A549 (cell line): ENCODE measurements around the gene SLC6A2. TPM values are rescaled to one million over a fixed set of nuclear protein-coding genes. Genes with fewer than 3 reads are reported as not detected.
A peak's percentile ranks its signal among the peaks of the same experiment; 100 is the strongest.

Experiments
- ATAC-seq, 2 experiments: fragments of 200-7000 bp in 1 of 2; fragments of >200 bp in 1 of 2; cut with Nextera tagmentation in 1 of 2; cut with Tn5 transposase in 1 of 2; 3 replicates each; pipeline versions ENCODE4 v1.8.0 to v1.9.1; 2018 to 2020; ENCODE audit warnings: mild to moderate bottlenecking in 1 of 2, moderate library complexity in 1 of 2
- CTCF ChIA-PET: fragments of 300-600 bp; sonication (Branson Sonifier 250); formaldehyde crosslinking; extraction: SDS; loops from one replicate; lab custom pipeline; 2021; ENCODE audit warnings: antibody characterized with exemption, inconsistent platforms; lab: Yijun Ruan, JAX
- POLR2A ChIA-PET: fragments of 350-600 bp; formaldehyde crosslinking; extraction: SDS; loops from one replicate; lab custom pipeline; 2021; ENCODE audit warnings: antibody characterized with exemption, inconsistent platforms; lab: Yijun Ruan, JAX
- DNase-seq, 2 experiments: peaks; one replicate each; pipeline versions ENCODE4 v3.0.0 to v3.0.0-alpha.2; 2011 to 2016; ENCODE audit warnings: low read depth in 1 of 2, low spot score in 1 of 2
- FAIRE-seq: peaks from 2 replicates; lab custom pipeline; 2011; peaks lifted over from hg19 to GRCh38; lab: Jason Lieb, UNC
- H3K27ac ChIP-seq, 2 experiments: fragments of >200 bp; sonication (Bioruptor Twin); formaldehyde crosslinking; 3 replicates each; pipeline ENCODE4 v1.5.1; 2016 to 2017
- H3K4me1 ChIP-seq: fragments of >200 bp; sonication (Bioruptor Twin); formaldehyde crosslinking; 3 replicates; pipeline ENCODE4 v1.6.1; 2016
- H3K4me2 ChIP-seq: fragments of >200 bp; sonication (Bioruptor Twin); formaldehyde crosslinking; 3 replicates; pipeline ENCODE4 v1.6.1; 2016
- H3K4me3 ChIP-seq: fragments of >200 bp; sonication (Bioruptor Twin); formaldehyde crosslinking; 3 replicates; pipeline ENCODE4 v1.5.1; 2016
- H3K9me3 ChIP-seq: fragments of >200 bp; sonication (Bioruptor Twin); formaldehyde crosslinking; 3 replicates; pipeline ENCODE4 v1.6.1; 2016
- CHD2 ChIP-seq: fragments of 150-350 bp; IDR thresholded peaks from 2 replicates; pipeline ENCODE4 v1.6.1; 2014; ENCODE audit warnings: low read length; ENCODE audit not compliant: partially characterized antibody
- EHMT2 ChIP-seq: fragments of 200-600 bp; sonication (generic); IDR thresholded peaks from 2 replicates; pipeline ENCODE4 v1.6.1; 2016; ENCODE audit warnings: antibody characterized with exemption, low read depth, mild to moderate bottlenecking, moderate library complexity
- ESRRA ChIP-seq: fragments of 150-350 bp; IDR thresholded peaks from 2 replicates; pipeline ENCODE4 v1.6.1; 2014; ENCODE audit warnings: mild to moderate bottlenecking, low read length, borderline replicate concordance
- FOSB ChIP-seq: fragments of 250-450 bp; sonication (Bioruptor Pico); IDR thresholded peaks from 2 replicates; pipeline ENCODE4 v1.5.0; 2020; ENCODE audit warnings: mild to moderate bottlenecking, moderate library complexity
- FOXS1 ChIP-seq: fragments of 250-450 bp; sonication (Bioruptor Pico); IDR thresholded peaks from 2 replicates; pipeline ENCODE4 v1.5.0; 2020; ENCODE audit warnings: mild to moderate bottlenecking, moderate library complexity
- GATA3 ChIP-seq: IDR thresholded peaks from 2 replicates; pipeline ENCODE4 v1.6.1; 2012; ENCODE audit warnings: borderline replicate concordance
- HDAC2 ChIP-seq: fragments of 200-600 bp; sonication (generic); IDR thresholded peaks from 2 replicates; pipeline ENCODE4 v1.6.1; 2016
- HOXA7 ChIP-seq: fragments of 250-450 bp; sonication (Bioruptor Pico); IDR thresholded peaks from 2 replicates; pipeline ENCODE4 v1.5.0; 2020; ENCODE audit warnings: mild to moderate bottlenecking, moderate library complexity
- HOXB13 ChIP-seq: fragments of 250-450 bp; sonication (Bioruptor Pico); IDR thresholded peaks from 2 replicates; pipeline ENCODE4 v1.5.0; 2020; ENCODE audit warnings: low read depth, mild to moderate bottlenecking, moderate library complexity
- KDM1A ChIP-seq: fragments of 200-600 bp; sonication (generic); IDR thresholded peaks from 2 replicates; pipeline ENCODE4 v1.6.1; 2016; ENCODE audit warnings: low read depth, mild to moderate bottlenecking
- KDM5A ChIP-seq: fragments of 200-600 bp; sonication (generic); IDR thresholded peaks from 2 replicates; pipeline ENCODE4 v1.6.1; 2016; ENCODE audit warnings: antibody characterized with exemption, mild to moderate bottlenecking
- MAX ChIP-seq: IDR thresholded peaks from 2 replicates; pipeline ENCODE4 v1.6.1; 2012
- MAZ ChIP-seq: fragments of 150-350 bp; IDR thresholded peaks from 2 replicates; pipeline ENCODE4 v1.6.1; 2014; ENCODE audit warnings: antibody characterized with exemption, low read depth, low read length, borderline replicate concordance
- NFE2L2 ChIP-seq: fragments of 150-350 bp; conservative IDR thresholded peaks from 2 replicates; pipeline ENCODE4 v1.6.1; 2014; ENCODE audit warnings: low read length
- NPAS2 ChIP-seq: fragments of 250-450 bp; sonication (Bioruptor Pico); IDR thresholded peaks from 2 replicates; pipeline ENCODE4 v1.8.0; 2022; ENCODE audit warnings: mild to moderate bottlenecking, moderate library complexity, borderline replicate concordance
- RARB ChIP-seq: fragments of 250-450 bp; sonication (Bioruptor Pico); IDR thresholded peaks from 2 replicates; pipeline ENCODE4 v1.8.0; 2021; ENCODE audit warnings: mild to moderate bottlenecking, moderate library complexity
- RCOR1 ChIP-seq: fragments of 150-350 bp; IDR thresholded peaks from 2 replicates; pipeline ENCODE4 v1.6.1; 2014; ENCODE audit warnings: antibody characterized with exemption, low read length, low read depth
- RFX5 ChIP-seq: fragments of 450-650 bp; IDR thresholded peaks from 2 replicates; pipeline ENCODE4 v1.7.1; 2014; ENCODE audit warnings: antibody characterized with exemption, mild to moderate bottlenecking, moderate library complexity
- SMC3 ChIP-seq: fragments of >200 bp; sonication (Bioruptor Twin); formaldehyde crosslinking; IDR thresholded peaks from 3 replicates; pipeline ENCODE4 v1.6.1; 2018; ENCODE audit warnings: inconsistent platforms
- ZC3H11A ChIP-seq: fragments of 450-650 bp; IDR thresholded peaks from 2 replicates; pipeline ENCODE4 v1.6.1; 2014; ENCODE audit warnings: antibody characterized with exemption, mild to moderate bottlenecking
- ZNF302 ChIP-seq: fragments of 250-450 bp; sonication (Bioruptor Pico); IDR thresholded peaks from 2 replicates; pipeline ENCODE4 v1.9.0; 2021; ENCODE audit warnings: inconsistent platforms, mild to moderate bottlenecking, moderate library complexity
- ZSCAN20 ChIP-seq: fragments of 250-450 bp; sonication (Bioruptor Pico); IDR thresholded peaks from 2 replicates; pipeline ENCODE4 v1.8.0; 2022; ENCODE audit warnings: mild to moderate bottlenecking, moderate library complexity
- WGBS: methylation state at CpG from one replicate; pipeline ENCODE4 v1.1.6; 2017; ENCODE audit errors: missing lambda C conversion rate; 5-methylcytosine and 5-hydroxymethylcytosine counted together
- polyA plus RNA-seq, 4 experiments: library from polyadenylated mRNA; depleted of rRNA in 3 of 4; stranded (reverse); fragments of >200 nt; fragmentation: RNase III in 1 of 4; extraction: RNeasy Plus Mini Kit Qiagen cat#74134 plus additional on column Dnase treatment in 1 of 4; gene quantifications; 2 replicates in 3 of 4; 3 replicates in 1 of 4; pipeline ENCODE4 v1.2.3, GENCODE V29; 2011 to 2017
- TF ChIP-seq, protein P1 (sequence below): IDR thresholded peaks from 2 replicates; pipeline ENCODE4 v1.6.1; 2012; ENCODE audit warnings: low read depth, borderline replicate concordance
- TF ChIP-seq, protein P2 (sequence below): fragments of 250-450 bp; sonication (Bioruptor Pico); IDR thresholded peaks from 2 replicates; pipeline ENCODE4 v1.5.0; 2020; ENCODE audit warnings: low read depth, mild to moderate bottlenecking, moderate library complexity
- TF ChIP-seq, protein P3 (sequence below): fragments of 200-600 bp; sonication (generic); IDR thresholded peaks from 2 replicates; pipeline ENCODE4 v1.6.1; 2016; ENCODE audit warnings: antibody characterized with exemption, mild to moderate bottlenecking, moderate library complexity

Gene SLC6A2
- polyA plus RNA-seq, 2 of the 4 experiments (the other 2 are of a cell fraction): not detected

DNA sequence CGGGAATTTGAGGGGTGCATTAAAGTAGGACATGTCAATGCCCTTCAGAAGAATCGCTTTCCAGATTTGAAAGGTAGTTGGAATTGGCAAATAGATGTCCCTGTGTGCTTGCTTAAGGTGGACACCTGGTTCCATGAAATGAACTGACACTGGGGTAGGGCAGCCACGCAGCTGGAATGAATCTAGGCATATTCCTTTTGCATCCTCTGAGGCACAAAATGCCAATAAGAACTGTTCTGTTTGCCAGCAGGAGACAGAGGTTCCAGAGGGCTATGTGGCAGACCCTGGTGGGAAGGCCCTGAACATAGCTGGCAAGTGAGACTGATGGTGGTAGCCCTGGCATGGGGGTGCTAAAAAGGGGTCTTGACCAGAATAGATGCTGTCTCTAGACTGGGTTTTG is 61.5 kb downstream of the SLC6A2 start:
- 73% methylated on average over 3 of the region's 3 CpGs for WGBS
- H3K9me3 ChIP-seq: no peaks in the 10 kb centered on the region
- H3K4me1 ChIP-seq: no peaks in the 10 kb centered on the region
- FAIRE-seq (no peak), DNase-seq (no peak)
- H3K4me3 ChIP-seq: no peak overlapping the region
- CTCF ChIA-PET: interaction anchor here (1.1 kb wide), 1 partner anchor 252 kb away, joined by 7 read pairs; no protein-coding TSS in a partner anchor
- TF ChIP-seq ESRRA (no peak), HOXB13 (CRISPR knock-in tag) (no peak), FOXS1 (CRISPR knock-in tag) (no peak), SMC3 (no peak), CHD2 (no peak), ZNF302 (no peak), RARB (CRISPR knock-in tag) (no peak), KDM5A (no peak), EHMT2 (no peak), NFE2L2 (no peak), RCOR1 (no peak), FOSB (CRISPR knock-in tag) (no peak), RFX5 (no peak), MAZ (no peak), MAX (no peak), HOXA7 (no peak), ZC3H11A (no peak)
- TF ChIP-seq, protein P1, sequence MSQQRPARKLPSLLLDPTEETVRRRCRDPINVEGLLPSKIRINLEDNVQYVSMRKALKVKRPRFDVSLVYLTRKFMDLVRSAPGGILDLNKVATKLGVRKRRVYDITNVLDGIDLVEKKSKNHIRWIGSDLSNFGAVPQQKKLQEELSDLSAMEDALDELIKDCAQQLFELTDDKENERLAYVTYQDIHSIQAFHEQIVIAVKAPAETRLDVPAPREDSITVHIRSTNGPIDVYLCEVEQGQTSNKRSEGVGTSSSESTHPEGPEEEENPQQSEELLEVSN: no peak
- TF ChIP-seq, protein P2, sequence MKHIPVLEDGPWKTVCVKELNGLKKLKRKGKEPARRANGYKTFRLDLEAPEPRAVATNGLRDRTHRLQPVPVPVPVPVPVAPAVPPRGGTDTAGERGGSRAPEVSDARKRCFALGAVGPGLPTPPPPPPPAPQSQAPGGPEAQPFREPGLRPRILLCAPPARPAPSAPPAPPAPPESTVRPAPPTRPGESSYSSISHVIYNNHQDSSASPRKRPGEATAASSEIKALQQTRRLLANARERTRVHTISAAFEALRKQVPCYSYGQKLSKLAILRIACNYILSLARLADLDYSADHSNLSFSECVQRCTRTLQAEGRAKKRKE: no peak
- TF ChIP-seq, all 56 proteins: peak for 0
- no peak for ATAC-seq
- POLR2A ChIA-PET: no interaction called here
- H3K27ac ChIP-seq: no peak overlapping the region
- H3K4me2 ChIP-seq: no peak overlapping the region

GRCh38 chr16:55725055-55725777 is 69.4 kb downstream of the SLC6A2 start:
- no peak for TF ChIP-seq KDM1A
- TF ChIP-seq NPAS2 (CRISPR knock-in tag): no peak
- TF ChIP-seq HDAC2: no peak
- no peak for TF ChIP-seq ZSCAN20 (CRISPR knock-in tag)
- POLR2A ChIA-PET: no interaction called here
- ATAC-seq (no peak), DNase-seq (no peak), FAIRE-seq (no peak)
- CTCF ChIA-PET: interaction anchor here (0.8 kb wide), 1 partner anchor 15 kb away, joined by 3 read pairs; no protein-coding TSS in a partner anchor
- H3K4me2 ChIP-seq: no peak overlapping the region
- H3K27ac ChIP-seq: no peak overlapping the region
- H3K4me1 ChIP-seq: peaks cover 7% of the 10 kb centered on the region; the same call in 2 of the 3 replicates
- H3K4me3 ChIP-seq: no peak overlapping the region
- no peaks in the 10 kb centered on the region for H3K9me3 ChIP-seq
- 50% methylated on average over 5 of the region's 5 CpGs for WGBS

DNA sequence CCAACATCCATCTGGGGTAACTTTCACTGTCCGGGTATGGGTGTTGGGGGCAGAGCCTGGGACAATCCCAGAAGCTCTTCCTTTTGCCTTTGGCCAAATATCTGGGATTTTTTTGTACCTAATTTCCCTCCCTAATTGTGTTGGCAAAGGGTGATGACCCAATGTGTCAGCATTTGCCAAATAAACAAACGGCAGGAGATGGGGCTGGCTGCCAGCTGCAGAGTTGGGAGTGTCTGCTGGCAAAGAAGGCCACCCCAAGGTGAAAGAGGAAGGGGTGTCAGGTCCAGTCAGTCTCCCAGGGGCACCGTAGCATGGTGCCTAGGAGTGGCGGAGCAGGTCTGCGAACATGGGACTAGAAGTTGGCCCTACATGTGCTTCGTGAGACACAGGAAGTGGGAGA is 73.0 kb downstream of the SLC6A2 start:
- FAIRE-seq: no peak
- WGBS: 42% methylated on average over 6 of the region's 6 CpGs
- POLR2A ChIA-PET: no interaction called here

More for the DNA sequence above, 73.0 kb downstream of the SLC6A2 start:
- H3K4me1 ChIP-seq: peaks cover 7% of the 10 kb centered on the region; the same call in 2 of the 3 replicates
- H3K4me2 ChIP-seq: peak overlapping the region; percentile 33; the same call in 2 of the 3 replicates
- TF ChIP-seq GATA3: peak; percentile 20; the same call in 1 of the 2 replicates
- TF ChIP-seq, protein P3, sequence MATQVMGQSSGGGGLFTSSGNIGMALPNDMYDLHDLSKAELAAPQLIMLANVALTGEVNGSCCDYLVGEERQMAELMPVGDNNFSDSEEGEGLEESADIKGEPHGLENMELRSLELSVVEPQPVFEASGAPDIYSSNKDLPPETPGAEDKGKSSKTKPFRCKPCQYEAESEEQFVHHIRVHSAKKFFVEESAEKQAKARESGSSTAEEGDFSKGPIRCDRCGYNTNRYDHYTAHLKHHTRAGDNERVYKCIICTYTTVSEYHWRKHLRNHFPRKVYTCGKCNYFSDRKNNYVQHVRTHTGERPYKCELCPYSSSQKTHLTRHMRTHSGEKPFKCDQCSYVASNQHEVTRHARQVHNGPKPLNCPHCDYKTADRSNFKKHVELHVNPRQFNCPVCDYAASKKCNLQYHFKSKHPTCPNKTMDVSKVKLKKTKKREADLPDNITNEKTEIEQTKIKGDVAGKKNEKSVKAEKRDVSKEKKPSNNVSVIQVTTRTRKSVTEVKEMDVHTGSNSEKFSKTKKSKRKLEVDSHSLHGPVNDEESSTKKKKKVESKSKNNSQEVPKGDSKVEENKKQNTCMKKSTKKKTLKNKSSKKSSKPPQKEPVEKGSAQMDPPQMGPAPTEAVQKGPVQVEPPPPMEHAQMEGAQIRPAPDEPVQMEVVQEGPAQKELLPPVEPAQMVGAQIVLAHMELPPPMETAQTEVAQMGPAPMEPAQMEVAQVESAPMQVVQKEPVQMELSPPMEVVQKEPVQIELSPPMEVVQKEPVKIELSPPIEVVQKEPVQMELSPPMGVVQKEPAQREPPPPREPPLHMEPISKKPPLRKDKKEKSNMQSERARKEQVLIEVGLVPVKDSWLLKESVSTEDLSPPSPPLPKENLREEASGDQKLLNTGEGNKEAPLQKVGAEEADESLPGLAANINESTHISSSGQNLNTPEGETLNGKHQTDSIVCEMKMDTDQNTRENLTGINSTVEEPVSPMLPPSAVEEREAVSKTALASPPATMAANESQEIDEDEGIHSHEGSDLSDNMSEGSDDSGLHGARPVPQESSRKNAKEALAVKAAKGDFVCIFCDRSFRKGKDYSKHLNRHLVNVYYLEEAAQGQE: no peak
- no peak overlapping the region for H3K27ac ChIP-seq
- CTCF ChIA-PET: interaction anchor here (1.0 kb wide), 1 partner anchor 113 kb away, joined by 3 read pairs; no protein-coding TSS in a partner anchor
- no peak overlapping the region for H3K4me3 ChIP-seq
- peak in 1 of 2 experiments; percentile 33 for DNase-seq
- peak in 1 of 2 experiments; percentile 58; a peak in 3 of 6 replicates for ATAC-seq
- no peaks in the 10 kb centered on the region for H3K9me3 ChIP-seq
